Measurements from ENCODE around the gene GMDS. TPM values are rescaled to one million over a fixed set of nuclear protein-coding genes. Genes with fewer than 3 reads are reported as not detected.

GMDS gene
- total RNA-seq, 5 donors from 2014 or later (not counting 1 experiment from before 2014, with no cell fraction given) = 12.9 to 21.5 (median 14.6) TPM

DNA sequence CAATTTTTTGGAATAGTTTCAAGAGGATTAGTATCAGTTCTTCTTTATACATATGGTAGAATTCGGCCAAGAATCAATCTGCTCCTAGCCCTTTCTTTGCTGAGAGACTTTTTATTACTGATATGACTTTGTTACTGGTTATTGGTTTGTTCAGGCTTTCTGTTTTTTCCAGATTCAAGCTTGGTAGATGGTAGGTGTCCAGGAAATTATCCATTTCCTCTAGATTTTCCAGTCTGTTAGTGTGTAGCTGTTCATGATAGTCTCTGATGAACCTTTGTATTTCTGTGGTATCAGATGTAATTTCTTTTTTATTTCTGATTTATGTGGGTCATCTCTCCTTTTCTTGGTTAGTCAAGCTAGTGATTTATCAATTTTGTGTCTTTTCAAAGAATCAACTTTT lies 167.6 kb downstream of the GMDS start:
- Histone ChIP-seq H3K27me3 (replicated peaks in 1 of 2; ENCODE audit: control insufficient read depth in 2 of 2, extremely low read depth in 1 of 2, insufficient read depth in 2 of 2, low read length in 1 of 2) (no peaks in the 10 kb centered on the region), H3K9me3 (peaks cover 7% of the 10 kb centered on the region), H3K4me1 (ENCODE audit: control insufficient read depth in 1 of 2, extremely low read depth in 1 of 2, insufficient read depth in 2 of 2, low read length in 2 of 2) (peaks cover 6 to 9% of the 10 kb centered on the region in 2 experiments), H3K27ac (ENCODE audit: low read length) (no peak overlapping the region), H3K4me3 (ENCODE audit: control insufficient read depth in 1 of 2, extremely low read depth in 1 of 2, low read length in 1 of 2) (no peak overlapping the region), H3K36me3 (ENCODE audit: control insufficient read depth in 2 of 2, extremely low read depth in 1 of 2, insufficient read depth in 1 of 2, low read length in 1 of 2) (no peaks in the 10 kb centered on the region)
- no CpG with 5 or more reads among the region's 1 CpG for WGBS (ENCODE audit: insufficient coverage)
- CTCF ChIA-PET = no interaction called here
- Mint-ChIP-seq H3K27me3 (no peaks in the 10 kb centered on the region), H3K36me3 (peaks cover 18% of the 10 kb centered on the region), H3K27ac (no peak overlapping the region), H3K4me1 (peaks cover 17 to 26% (median 19%) of the 10 kb centered on the region in 3 donors), H3K4me3 (no peak overlapping the region), H3K9me3 (peaks cover 11 to 27% (median 20%) of the 10 kb centered on the region in 3 donors)
- ATAC-seq (replicated peaks in 1 of 4) = no peak
- no peak for DNase-seq
- POLR2A ChIA-PET = no interaction called here

DNA sequence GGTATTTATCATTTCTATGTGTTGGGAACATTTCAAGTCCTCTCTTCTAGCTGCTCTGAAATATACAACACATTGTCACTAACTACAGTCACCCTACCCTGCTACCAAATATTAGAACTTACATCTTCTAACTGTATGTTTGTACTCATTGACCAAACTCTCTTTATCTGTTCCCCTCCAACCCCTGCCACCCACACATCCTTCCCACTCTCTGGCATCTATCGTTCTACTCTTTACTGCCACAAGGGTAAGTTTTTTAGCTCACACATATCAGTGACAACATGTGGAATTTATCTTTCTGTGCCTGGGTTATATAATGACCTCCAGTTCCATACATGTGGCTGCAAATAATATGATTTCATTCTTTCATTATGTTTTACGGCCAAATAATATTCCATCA lies 171.9 kb downstream of the GMDS start:
- CTCF ChIA-PET = no interaction called here
- H3K9me3 ChIP-seq = peaks cover 3% of the 10 kb centered on the region
- no peaks in the 10 kb centered on the region for H3K36me3 ChIP-seq (ENCODE audit: control insufficient read depth in 2 of 2, extremely low read depth in 1 of 2, insufficient read depth in 1 of 2, low read length in 1 of 2)
- H3K27me3 ChIP-seq (replicated peaks in 1 of 2; ENCODE audit: control insufficient read depth in 2 of 2, extremely low read depth in 1 of 2, insufficient read depth in 2 of 2, low read length in 1 of 2) = no peaks in the 10 kb centered on the region
- Mint-ChIP-seq H3K27me3 (no peaks in the 10 kb centered on the region), H3K9me3 (peaks cover 14 to 25% (median 19%) of the 10 kb centered on the region in 3 donors), H3K36me3 (peaks cover 27% of the 10 kb centered on the region), H3K27ac (no peak overlapping the region), H3K4me1 (no peaks in the 10 kb centered on the region), H3K4me3 (no peak overlapping the region)
- no peak for DNase-seq
- no CpG with 5 or more reads among the region's 2 CpGs for WGBS (ENCODE audit: insufficient coverage)
- no peak overlapping the region for H3K27ac ChIP-seq (ENCODE audit: low read length)
- H3K4me1 ChIP-seq (ENCODE audit: control insufficient read depth in 1 of 2, extremely low read depth in 1 of 2, insufficient read depth in 2 of 2, low read length in 2 of 2) = no peaks in the 10 kb centered on the region
- ATAC-seq (replicated peaks in 1 of 4) = no peak
- H3K4me3 ChIP-seq (ENCODE audit: control insufficient read depth in 1 of 2, extremely low read depth in 1 of 2, low read length in 1 of 2) = no peak overlapping the region
- POLR2A ChIA-PET = no interaction called here

DNA sequence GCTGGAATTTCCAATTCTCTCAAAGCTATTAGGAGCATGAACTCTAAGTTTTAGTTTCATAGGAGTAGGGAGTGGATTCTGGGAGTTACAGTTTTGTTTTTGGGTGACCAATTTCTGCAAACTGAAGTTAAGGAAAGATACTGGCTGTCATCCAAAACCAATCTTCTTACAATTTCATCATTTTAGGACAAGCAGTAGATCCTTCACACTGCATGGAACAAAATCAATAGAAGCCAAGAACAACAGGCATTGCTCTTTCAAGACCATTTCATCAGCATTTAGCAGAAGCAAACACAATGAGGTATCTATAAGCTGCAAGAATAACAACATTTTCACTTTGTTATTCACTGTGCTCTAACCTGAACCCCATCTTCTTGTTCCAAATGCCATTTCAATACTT lies 173.0 kb downstream of the GMDS start:
- Histone ChIP-seq H3K27ac (ENCODE audit: low read length) (no peak overlapping the region), H3K36me3 (ENCODE audit: control insufficient read depth in 2 of 2, extremely low read depth in 1 of 2, insufficient read depth in 1 of 2, low read length in 1 of 2) (no peaks in the 10 kb centered on the region), H3K4me1 (ENCODE audit: control insufficient read depth in 1 of 2, extremely low read depth in 1 of 2, insufficient read depth in 2 of 2, low read length in 2 of 2) (no peaks in the 10 kb centered on the region), H3K27me3 (replicated peaks in 1 of 2; ENCODE audit: control insufficient read depth in 2 of 2, extremely low read depth in 1 of 2, insufficient read depth in 2 of 2, low read length in 1 of 2) (no peaks in the 10 kb centered on the region), H3K4me3 (ENCODE audit: control insufficient read depth in 1 of 2, extremely low read depth in 1 of 2, low read length in 1 of 2) (no peak overlapping the region), H3K9me3 (no peaks in the 10 kb centered on the region)
- H3K4me3 Mint-ChIP-seq = no peak overlapping the region
- no peaks in the 10 kb centered on the region for H3K4me1 Mint-ChIP-seq
- ChIA-PET POLR2A (no interaction called here), CTCF (no interaction called here)
- peaks cover 19% of the 10 kb centered on the region for H3K36me3 Mint-ChIP-seq
- H3K27me3 Mint-ChIP-seq = no peaks in the 10 kb centered on the region
- DNase-seq = no peak
- ATAC-seq (replicated peaks in 1 of 4) = no peak
- H3K9me3 Mint-ChIP-seq = peaks cover 3 to 15% (median 13%) of the 10 kb centered on the region in 3 donors
- H3K27ac Mint-ChIP-seq = no peak overlapping the region

DNA sequence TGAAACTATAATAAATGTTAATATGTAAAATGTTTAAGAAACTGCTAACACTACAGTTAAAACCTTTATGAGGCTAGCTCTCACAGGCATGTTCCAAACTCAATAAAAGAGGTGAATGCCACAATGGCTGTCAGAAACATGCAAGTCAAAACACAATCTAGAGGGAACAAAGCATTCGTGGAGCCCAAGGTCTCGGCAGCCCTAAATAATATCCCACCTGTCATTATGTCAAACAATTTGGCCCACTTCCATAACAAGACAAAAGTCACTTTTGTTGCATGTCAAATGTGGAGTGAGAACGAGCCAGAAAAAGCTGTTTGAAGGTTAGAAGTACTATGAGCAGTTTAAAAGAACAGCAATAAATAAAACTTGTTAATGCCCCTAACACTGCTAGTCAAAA lies 181.9 kb downstream of the GMDS start:
- Mint-ChIP-seq H3K27ac (no peak overlapping the region), H3K4me3 (no peak overlapping the region), H3K27me3 (no peaks in the 10 kb centered on the region), H3K4me1 (peaks cover 5 to 11% (median 8%) of the 10 kb centered on the region in 3 donors), H3K9me3 (peaks cover 0 to 3% (median 2%) of the 10 kb centered on the region in 3 donors), H3K36me3 (peaks cover 7% of the 10 kb centered on the region)
- ChIA-PET CTCF (no interaction called here), POLR2A (no interaction called here)
- DNase-seq (no peak), ATAC-seq (replicated peaks in 1 of 4) (no peak)
- Histone ChIP-seq H3K36me3 (ENCODE audit: control insufficient read depth in 2 of 2, extremely low read depth in 1 of 2, insufficient read depth in 1 of 2, low read length in 1 of 2) (no peaks in the 10 kb centered on the region), H3K9me3 (no peaks in the 10 kb centered on the region), H3K4me1 (ENCODE audit: control insufficient read depth in 1 of 2, extremely low read depth in 1 of 2, insufficient read depth in 2 of 2, low read length in 2 of 2) (no peaks in the 10 kb centered on the region), H3K4me3 (ENCODE audit: control insufficient read depth in 1 of 2, extremely low read depth in 1 of 2, low read length in 1 of 2) (no peak overlapping the region), H3K27ac (ENCODE audit: low read length) (no peak overlapping the region), H3K27me3 (replicated peaks in 1 of 2; ENCODE audit: control insufficient read depth in 2 of 2, extremely low read depth in 1 of 2, insufficient read depth in 2 of 2, low read length in 1 of 2) (no peaks in the 10 kb centered on the region)
- WGBS (ENCODE audit: insufficient coverage) = 100% methylated on average over 1 of the region's 3 CpGs

DNA sequence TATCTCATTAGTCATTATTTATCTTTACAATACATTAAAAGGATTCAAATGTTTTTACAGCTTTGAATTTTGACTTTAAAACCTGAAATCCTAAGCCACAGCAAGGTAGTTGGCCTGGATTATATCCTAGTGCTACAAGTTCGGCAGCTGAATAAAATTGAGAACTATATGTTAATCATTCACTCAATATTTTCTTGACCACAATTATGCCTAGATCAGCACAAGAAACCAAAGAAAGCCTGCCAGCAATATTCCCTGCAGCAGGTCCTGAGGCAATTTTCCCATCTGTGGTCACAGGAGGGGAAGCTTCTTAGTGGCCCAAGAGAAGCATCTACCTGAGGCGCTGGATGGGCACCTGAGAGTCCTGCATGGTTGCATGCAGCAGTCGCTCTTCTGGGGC lies 183.5 kb downstream of the GMDS start:
- Mint-ChIP-seq H3K27me3 (no peaks in the 10 kb centered on the region), H3K9me3 (peaks cover 0 to 3% (median 2%) of the 10 kb centered on the region in 3 donors), H3K4me3 (no peak overlapping the region), H3K4me1 (peaks cover 5 to 11% (median 8%) of the 10 kb centered on the region in 3 donors), H3K27ac (no peak overlapping the region), H3K36me3 (peaks cover 7% of the 10 kb centered on the region)
- no peaks in the 10 kb centered on the region for H3K9me3 ChIP-seq
- H3K36me3 ChIP-seq (ENCODE audit: control insufficient read depth in 2 of 2, extremely low read depth in 1 of 2, insufficient read depth in 1 of 2, low read length in 1 of 2) = no peaks in the 10 kb centered on the region
- H3K4me1 ChIP-seq (ENCODE audit: control insufficient read depth in 1 of 2, extremely low read depth in 1 of 2, insufficient read depth in 2 of 2, low read length in 2 of 2) = no peaks in the 10 kb centered on the region
- CTCF ChIA-PET = interaction anchor here in 1 of 2 donors (0.5 kb wide), 1 partner anchor 18 kb away, joined by 4 read pairs; no protein-coding TSS in a partner anchor
- POLR2A ChIA-PET = interaction anchor here in 1 of 2 donors (0.7 kb wide), 1 partner anchor 61 kb away, joined by 3 read pairs; no protein-coding TSS in a partner anchor
- ATAC-seq (replicated peaks in 1 of 4) (no peak), DNase-seq (no peak)
- no peak overlapping the region for H3K27ac ChIP-seq (ENCODE audit: low read length)
- 100% methylated on average over 2 of the region's 3 CpGs for WGBS (ENCODE audit: insufficient coverage)
- H3K27me3 ChIP-seq (replicated peaks in 1 of 2; ENCODE audit: control insufficient read depth in 2 of 2, extremely low read depth in 1 of 2, insufficient read depth in 2 of 2, low read length in 1 of 2) = no peaks in the 10 kb centered on the region
- no peak overlapping the region for H3K4me3 ChIP-seq (ENCODE audit: control insufficient read depth in 1 of 2, extremely low read depth in 1 of 2, low read length in 1 of 2)

DNA sequence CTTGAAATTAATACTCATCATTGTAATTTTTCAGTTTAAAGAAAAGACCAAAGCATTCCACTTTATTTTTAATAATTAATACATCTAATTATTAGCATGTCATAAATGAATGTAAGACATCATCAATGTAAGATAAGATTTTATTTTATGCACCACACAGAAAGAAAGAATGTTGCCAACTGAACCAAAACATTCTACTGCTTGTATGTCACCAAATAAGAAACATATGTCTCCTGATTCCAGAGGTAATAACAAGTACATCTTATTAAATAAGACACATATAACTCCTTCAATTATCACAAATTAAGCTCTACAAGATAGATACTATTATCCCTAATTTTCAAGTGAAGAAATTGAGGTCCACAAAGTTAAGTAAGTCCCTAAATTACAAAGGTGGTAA lies 189.5 kb downstream of the GMDS start:
- no peak overlapping the region for H3K27ac ChIP-seq (ENCODE audit: low read length)
- Mint-ChIP-seq H3K36me3 (peaks cover 13% of the 10 kb centered on the region), H3K4me1 (no peaks in the 10 kb centered on the region), H3K9me3 (no peaks in the 10 kb centered on the region), H3K27ac (no peak overlapping the region), H3K27me3 (peaks cover 0 to 1% of the 10 kb centered on the region in 2 donors), H3K4me3 (no peak overlapping the region)
- ATAC-seq (replicated peaks in 1 of 4) (no peak), DNase-seq (no peak)
- no peaks in the 10 kb centered on the region for H3K4me1 ChIP-seq (ENCODE audit: control insufficient read depth in 1 of 2, extremely low read depth in 1 of 2, insufficient read depth in 2 of 2, low read length in 2 of 2)
- POLR2A ChIA-PET = no interaction called here
- CTCF ChIA-PET = no interaction called here
- H3K27me3 ChIP-seq (replicated peaks in 1 of 2; ENCODE audit: control insufficient read depth in 2 of 2, extremely low read depth in 1 of 2, insufficient read depth in 2 of 2, low read length in 1 of 2) = no peaks in the 10 kb centered on the region
- no peaks in the 10 kb centered on the region for H3K36me3 ChIP-seq (ENCODE audit: control insufficient read depth in 2 of 2, extremely low read depth in 1 of 2, insufficient read depth in 1 of 2, low read length in 1 of 2)
- H3K4me3 ChIP-seq (ENCODE audit: control insufficient read depth in 1 of 2, extremely low read depth in 1 of 2, low read length in 1 of 2) = no peak overlapping the region
- H3K9me3 ChIP-seq = no peaks in the 10 kb centered on the region

DNA sequence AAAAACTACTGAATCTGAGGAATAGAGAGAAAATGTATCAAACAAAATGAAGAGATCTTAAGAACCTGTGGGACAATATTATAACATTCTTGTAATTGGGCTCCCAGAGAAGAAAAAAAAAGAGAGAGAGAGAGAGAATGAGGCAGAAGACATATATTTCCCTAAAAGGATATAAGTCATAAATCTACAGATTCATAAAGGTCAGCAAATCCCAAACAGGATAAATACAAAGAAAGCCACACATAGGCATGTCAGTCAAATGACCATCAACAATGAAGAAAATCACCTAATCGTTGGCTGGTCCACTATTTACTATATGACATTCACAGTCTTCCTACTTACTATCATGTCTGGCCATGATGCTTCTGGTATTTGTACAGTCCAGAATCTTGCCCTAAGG lies 190.3 kb downstream of the GMDS start:
- Histone ChIP-seq H3K4me3 (ENCODE audit: control insufficient read depth in 1 of 2, extremely low read depth in 1 of 2, low read length in 1 of 2) (no peak overlapping the region), H3K27ac (ENCODE audit: low read length) (no peak overlapping the region), H3K4me1 (ENCODE audit: control insufficient read depth in 1 of 2, extremely low read depth in 1 of 2, insufficient read depth in 2 of 2, low read length in 2 of 2) (no peaks in the 10 kb centered on the region), H3K9me3 (no peaks in the 10 kb centered on the region), H3K36me3 (ENCODE audit: control insufficient read depth in 2 of 2, extremely low read depth in 1 of 2, insufficient read depth in 1 of 2, low read length in 1 of 2) (no peaks in the 10 kb centered on the region), H3K27me3 (replicated peaks in 1 of 2; ENCODE audit: control insufficient read depth in 2 of 2, extremely low read depth in 1 of 2, insufficient read depth in 2 of 2, low read length in 1 of 2) (no peaks in the 10 kb centered on the region)
- Mint-ChIP-seq H3K36me3 (peaks cover 10% of the 10 kb centered on the region), H3K27ac (no peak overlapping the region), H3K4me3 (no peak overlapping the region), H3K4me1 (no peaks in the 10 kb centered on the region), H3K9me3 (no peaks in the 10 kb centered on the region), H3K27me3 (peaks cover 0 to 1% of the 10 kb centered on the region in 2 donors)
- CTCF ChIA-PET = no interaction called here
- ATAC-seq (replicated peaks in 1 of 4) = no peak
- no peak for DNase-seq
- WGBS (ENCODE audit: insufficient coverage) = 89% methylated on average over 1 of the region's 1 CpG
- POLR2A ChIA-PET = no interaction called here

Measured in T-cell (primary cell).